ENCODE measurements around the gene TXNDC17. TPM values are rescaled to one million over a fixed set of nuclear protein-coding genes. Genes with fewer than 3 reads are reported as not detected.

The TXNDC17 gene
- total RNA-seq, 6 experiments from 2014 or later = 115 to 154 (median 139) TPM

GRCh38 chr17:6636616-6637457, 4.0 kb upstream of the TXNDC17 start:
- H3K36me3 Mint-ChIP-seq (ENCODE audit: low read depth) = peaks cover 31% of the 10 kb centered on the region
- TF ChIP-seq CTCF (IDR thresholded peaks at IDR 0.05) = no peak
- peaks cover 6% of the 10 kb centered on the region for H3K27me3 Mint-ChIP-seq (ENCODE audit: insufficient read depth)
- peaks cover 16% of the 10 kb centered on the region for H3K4me1 Mint-ChIP-seq (ENCODE audit: low read depth)
- no peaks in the 10 kb centered on the region for H3K9me3 Mint-ChIP-seq
- no peak for DNase-seq
- H3K27ac Mint-ChIP-seq = no peak overlapping the region; the same call in 1 of the 2 replicates
- H3K4me3 Mint-ChIP-seq = no peak overlapping the region

- no peak overlapping the region for H3K4me3 Mint-ChIP-seq
- peaks cover 22% of the 10 kb centered on the region for H3K4me1 Mint-ChIP-seq (ENCODE audit: low read depth)
- H3K9me3 Mint-ChIP-seq = no peaks in the 10 kb centered on the region
- no peak for TF ChIP-seq CTCF (IDR thresholded peaks at IDR 0.05)
- peaks cover 32% of the 10 kb centered on the region for H3K36me3 Mint-ChIP-seq (ENCODE audit: low read depth)
- no peak for DNase-seq
- no peak overlapping the region; the same call in 1 of the 2 replicates for H3K27ac Mint-ChIP-seq
- H3K27me3 Mint-ChIP-seq (ENCODE audit: insufficient read depth) = peaks cover 8% of the 10 kb centered on the region
These were observed 3.4 kb upstream of the TXNDC17 start for GRCh38 chr17:6637458-6637840.

GRCh38 chr17:6638046-6638908, 2.6 kb upstream of the TXNDC17 start:
- peak overlapping the region; percentile 97 for H3K27ac Mint-ChIP-seq
- H3K27me3 Mint-ChIP-seq (ENCODE audit: insufficient read depth) = peaks cover 8% of the 10 kb centered on the region
- peaks cover 30% of the 10 kb centered on the region for H3K4me1 Mint-ChIP-seq (ENCODE audit: low read depth)
- TF ChIP-seq CTCF (IDR thresholded peaks at IDR 0.05) = no peak
- H3K4me3 Mint-ChIP-seq = peak overlapping the region; percentile 96
- DNase-seq = no peak
- peaks cover 28% of the 10 kb centered on the region for H3K36me3 Mint-ChIP-seq (ENCODE audit: low read depth)
- H3K9me3 Mint-ChIP-seq = no peaks in the 10 kb centered on the region

GRCh38 chr17:6639014-6639585, 1.8 kb upstream of the TXNDC17 start:
- peaks cover 38% of the 10 kb centered on the region for H3K4me1 Mint-ChIP-seq (ENCODE audit: low read depth)
- peak overlapping the region; percentile 97 for H3K27ac Mint-ChIP-seq
- H3K27me3 Mint-ChIP-seq (ENCODE audit: insufficient read depth) = peaks cover 8% of the 10 kb centered on the region
- no peaks in the 10 kb centered on the region for H3K9me3 Mint-ChIP-seq
- DNase-seq = no peak
- no peak for TF ChIP-seq CTCF (IDR thresholded peaks at IDR 0.05)
- peaks cover 23% of the 10 kb centered on the region for H3K36me3 Mint-ChIP-seq (ENCODE audit: low read depth)
- peak overlapping the region; percentile 96 for H3K4me3 Mint-ChIP-seq

Data from HFFc6 (cell line).